Spleen (tissue), 7 donors: ENCODE data around the gene FERMT2.

Source experiments
- POLR2AphosphoS5 ChIP-seq, 3 donors: sonication (generic); formaldehyde crosslinking; IDR thresholded peaks; one replicate each; pipeline ENCODE4 v1.5.1; 2017; ENCODE audit warnings: antibody characterized with exemption in 3 of 3
- TF ChIP-seq, protein P1 (sequence below), 11 experiments: fragments of 200-600 bp in 7 of 11; fragments of 450-650 bp in 4 of 11; sonication (generic) in 4 of 11; IDR thresholded peaks in 8 of 11; conservative IDR thresholded peaks in 3 of 11; 1 replicate in 7 of 11; 2 replicates in 4 of 11; pipeline versions ENCODE4 v1.4.0 to v1.8.0; 2016 to 2021; ENCODE audit warnings: antibody characterized with exemption in 11 of 11, inconsistent platforms in 4 of 11, mild to moderate bottlenecking in 1 of 11
- donor health status: DM: no; HTN: no; CAD: no; lungs with moderate emphysema.
- donor health status: DM: no; HTN: no; CAD: no.
- donor health status: DM: no; HTN: no; CAD: no.

DNA sequence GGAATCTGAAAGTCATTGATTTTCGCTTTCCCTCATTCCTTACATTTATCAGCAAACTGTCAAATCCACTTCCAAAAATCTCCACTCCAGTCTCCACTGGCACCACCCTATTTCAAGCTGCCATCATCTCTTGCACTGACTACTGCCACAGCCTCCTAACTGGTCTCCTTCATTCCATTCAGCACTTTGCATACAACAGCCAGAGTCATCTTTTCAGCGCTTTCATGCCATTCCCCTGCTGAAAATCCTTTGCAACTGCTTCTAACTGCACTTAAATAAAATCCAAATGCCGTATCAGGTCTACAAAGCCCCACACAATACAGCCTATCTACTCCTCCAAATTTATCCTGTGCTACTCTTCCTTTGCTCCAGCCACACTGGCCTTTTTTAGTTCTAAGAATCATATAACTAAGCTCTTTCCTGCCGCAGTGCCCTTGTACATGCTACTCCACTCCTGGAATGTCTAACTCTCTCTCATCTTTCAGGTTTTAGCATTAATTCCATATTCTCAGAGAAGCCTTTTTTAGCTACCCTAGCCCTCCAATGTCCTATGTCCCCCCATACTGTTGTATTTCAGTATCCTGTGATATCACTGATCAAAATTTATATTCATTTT is 21.6 kb downstream of the FERMT2 start:
- TF ChIP-seq, protein P1, sequence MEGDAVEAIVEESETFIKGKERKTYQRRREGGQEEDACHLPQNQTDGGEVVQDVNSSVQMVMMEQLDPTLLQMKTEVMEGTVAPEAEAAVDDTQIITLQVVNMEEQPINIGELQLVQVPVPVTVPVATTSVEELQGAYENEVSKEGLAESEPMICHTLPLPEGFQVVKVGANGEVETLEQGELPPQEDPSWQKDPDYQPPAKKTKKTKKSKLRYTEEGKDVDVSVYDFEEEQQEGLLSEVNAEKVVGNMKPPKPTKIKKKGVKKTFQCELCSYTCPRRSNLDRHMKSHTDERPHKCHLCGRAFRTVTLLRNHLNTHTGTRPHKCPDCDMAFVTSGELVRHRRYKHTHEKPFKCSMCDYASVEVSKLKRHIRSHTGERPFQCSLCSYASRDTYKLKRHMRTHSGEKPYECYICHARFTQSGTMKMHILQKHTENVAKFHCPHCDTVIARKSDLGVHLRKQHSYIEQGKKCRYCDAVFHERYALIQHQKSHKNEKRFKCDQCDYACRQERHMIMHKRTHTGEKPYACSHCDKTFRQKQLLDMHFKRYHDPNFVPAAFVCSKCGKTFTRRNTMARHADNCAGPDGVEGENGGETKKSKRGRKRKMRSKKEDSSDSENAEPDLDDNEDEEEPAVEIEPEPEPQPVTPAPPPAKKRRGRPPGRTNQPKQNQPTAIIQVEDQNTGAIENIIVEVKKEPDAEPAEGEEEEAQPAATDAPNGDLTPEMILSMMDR (IDR thresholded peaks at IDR 0.05 in 8 of 11, conservative IDR thresholded peaks at IDR 0.05 in 3 of 11), result no peak
- no peak for TF ChIP-seq POLR2AphosphoS5 (IDR thresholded peaks at IDR 0.05)
